ENCODE measurements around the gene SPTBN2.
A peak's percentile ranks its signal among the peaks of the same experiment; 100 is the strongest.
"Not testable (repeated sequence)": the region's sequence is repeated elsewhere in the genome, so short reads cannot be mapped to it uniquely, and the experiment has no call there.

Gene SPTBN2

DNA sequence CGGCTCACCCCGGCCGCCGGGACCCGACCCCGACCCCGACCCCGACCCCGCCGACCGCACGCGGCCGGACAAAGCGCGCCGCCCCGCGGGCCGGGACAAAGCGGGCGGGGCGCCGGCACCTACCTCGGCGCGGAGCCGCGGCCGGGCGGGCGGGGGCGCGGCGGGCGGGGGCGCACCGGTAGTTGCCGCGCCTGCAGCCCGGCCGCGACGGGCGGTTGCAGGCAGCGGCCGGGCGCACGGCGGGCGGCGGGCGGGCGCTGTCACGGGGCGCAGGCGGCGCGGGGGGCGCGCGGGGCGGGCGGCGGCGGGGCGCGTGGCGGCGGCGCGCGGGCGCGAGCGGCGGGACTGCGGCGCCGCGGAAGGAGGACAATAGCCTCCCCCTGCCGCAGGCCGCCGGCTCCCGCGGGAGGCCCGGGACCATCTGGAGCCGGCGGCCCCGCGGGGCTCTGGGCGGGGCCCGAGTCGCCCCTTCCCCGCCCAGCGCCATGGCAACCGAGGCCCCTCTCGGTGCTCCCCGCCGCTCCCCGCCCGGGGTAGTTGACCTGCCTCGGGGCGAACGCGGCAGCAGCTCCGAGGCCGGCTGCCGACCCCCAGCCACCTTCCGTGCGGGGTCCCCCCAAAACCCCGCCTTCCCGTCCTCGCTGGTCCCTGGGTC lies 851 bp downstream of the SPTBN2 start:
- TF ChIP-seq, protein P1, sequence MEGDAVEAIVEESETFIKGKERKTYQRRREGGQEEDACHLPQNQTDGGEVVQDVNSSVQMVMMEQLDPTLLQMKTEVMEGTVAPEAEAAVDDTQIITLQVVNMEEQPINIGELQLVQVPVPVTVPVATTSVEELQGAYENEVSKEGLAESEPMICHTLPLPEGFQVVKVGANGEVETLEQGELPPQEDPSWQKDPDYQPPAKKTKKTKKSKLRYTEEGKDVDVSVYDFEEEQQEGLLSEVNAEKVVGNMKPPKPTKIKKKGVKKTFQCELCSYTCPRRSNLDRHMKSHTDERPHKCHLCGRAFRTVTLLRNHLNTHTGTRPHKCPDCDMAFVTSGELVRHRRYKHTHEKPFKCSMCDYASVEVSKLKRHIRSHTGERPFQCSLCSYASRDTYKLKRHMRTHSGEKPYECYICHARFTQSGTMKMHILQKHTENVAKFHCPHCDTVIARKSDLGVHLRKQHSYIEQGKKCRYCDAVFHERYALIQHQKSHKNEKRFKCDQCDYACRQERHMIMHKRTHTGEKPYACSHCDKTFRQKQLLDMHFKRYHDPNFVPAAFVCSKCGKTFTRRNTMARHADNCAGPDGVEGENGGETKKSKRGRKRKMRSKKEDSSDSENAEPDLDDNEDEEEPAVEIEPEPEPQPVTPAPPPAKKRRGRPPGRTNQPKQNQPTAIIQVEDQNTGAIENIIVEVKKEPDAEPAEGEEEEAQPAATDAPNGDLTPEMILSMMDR (IDR thresholded peaks at IDR 0.05; ENCODE audit: low read depth, low read length, missing control alignments): no peak
- Histone ChIP-seq H3K27ac (no peak overlapping the region), H3K27me3 (replicated peaks) (peaks cover 16% of the 10 kb centered on the region), H3K4me3 (ENCODE audit: low read depth, low read length) (peak overlapping the region; percentile 51), H3K36me3 (replicated peaks) (no peaks in the 10 kb centered on the region)
- in situ Hi-C loops (cut with HindIII; ENCODE audit: low pct_ligation_motif_present, low sequenced_read_pairs): no loop called here
- DNase-seq: no peak

DNA sequence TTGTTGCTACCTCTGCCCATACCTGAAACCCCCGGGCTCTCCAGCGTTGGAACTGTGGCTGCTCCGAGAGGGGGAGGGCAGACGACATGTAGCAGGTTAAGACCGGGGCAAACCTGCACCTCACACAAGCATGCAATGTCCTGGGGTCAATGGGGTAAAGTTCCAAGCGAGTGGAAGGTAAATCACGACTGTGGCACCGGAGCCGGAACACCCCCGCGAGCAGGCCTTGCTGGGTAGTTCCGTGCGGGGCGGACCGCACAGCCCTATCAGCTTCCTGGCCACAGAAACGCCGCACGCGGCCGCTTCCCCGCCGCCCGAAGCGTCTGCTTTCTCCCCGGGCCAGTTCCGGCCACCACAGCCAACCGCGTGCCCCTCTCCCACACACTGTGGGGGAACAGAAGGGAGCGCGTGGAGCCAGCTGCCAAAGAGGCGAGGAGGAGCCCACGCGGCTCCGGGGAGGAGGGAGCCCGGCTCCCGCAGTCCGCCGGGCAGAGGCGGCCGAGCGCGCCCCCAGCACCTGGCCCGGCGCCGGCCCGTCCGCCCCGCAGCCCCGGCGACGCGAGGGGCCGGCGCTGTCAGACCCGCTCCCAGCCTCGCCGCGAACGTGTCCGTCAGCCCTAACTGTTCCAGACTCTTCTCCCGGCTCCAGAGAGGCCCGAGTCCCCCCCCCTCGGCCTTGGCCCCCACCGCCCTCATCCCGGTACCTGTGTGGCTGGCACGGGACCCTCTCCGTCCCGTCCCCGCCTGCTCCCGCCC lies 1.6 kb downstream of the SPTBN2 start:
- peak; percentile 11 for DNase-seq
- TF ChIP-seq, protein P1 (IDR thresholded peaks at IDR 0.05; ENCODE audit: low read depth, low read length, missing control alignments): no peak
- H3K27me3 ChIP-seq (replicated peaks): peaks cover 15% of the 10 kb centered on the region
- in situ Hi-C loops (cut with HindIII; ENCODE audit: low pct_ligation_motif_present, low sequenced_read_pairs): no loop called here
- H3K27ac ChIP-seq: no peak overlapping the region
- H3K36me3 ChIP-seq (replicated peaks): no peaks in the 10 kb centered on the region
- H3K4me3 ChIP-seq (ENCODE audit: low read depth, low read length): peak overlapping the region; percentile 51

DNA sequence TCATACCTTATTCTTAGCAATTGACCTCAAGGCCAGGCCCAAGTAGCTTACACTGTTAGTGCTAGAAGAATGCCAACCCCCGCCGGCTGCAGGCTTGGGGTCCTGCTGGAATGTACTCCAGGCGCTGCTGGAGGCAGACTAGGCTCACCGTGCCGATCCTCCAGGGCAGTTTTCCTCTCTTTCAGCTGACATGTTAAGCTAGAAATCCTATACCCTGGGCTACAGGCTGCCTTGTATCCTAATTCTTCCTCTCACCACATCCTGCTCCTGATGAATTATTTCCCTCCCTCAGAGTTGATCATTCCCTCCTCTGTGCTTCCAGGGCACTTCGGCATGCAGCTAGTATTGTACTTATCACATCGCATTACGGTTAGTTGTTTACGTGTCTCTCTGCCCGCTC lies 3.4 kb downstream of the SPTBN2 start:
- H3K27me3 ChIP-seq (replicated peaks): peaks cover 11% of the 10 kb centered on the region
- H3K4me3 ChIP-seq (ENCODE audit: low read depth, low read length): no peak overlapping the region
- DNase-seq: no peak
- TF ChIP-seq, protein P1 (IDR thresholded peaks at IDR 0.05; ENCODE audit: low read depth, low read length, missing control alignments): no peak
- H3K27ac ChIP-seq: no peak overlapping the region
- H3K36me3 ChIP-seq (replicated peaks): no peaks in the 10 kb centered on the region
- in situ Hi-C loops (cut with HindIII; ENCODE audit: low pct_ligation_motif_present, low sequenced_read_pairs): no loop called here

DNA sequence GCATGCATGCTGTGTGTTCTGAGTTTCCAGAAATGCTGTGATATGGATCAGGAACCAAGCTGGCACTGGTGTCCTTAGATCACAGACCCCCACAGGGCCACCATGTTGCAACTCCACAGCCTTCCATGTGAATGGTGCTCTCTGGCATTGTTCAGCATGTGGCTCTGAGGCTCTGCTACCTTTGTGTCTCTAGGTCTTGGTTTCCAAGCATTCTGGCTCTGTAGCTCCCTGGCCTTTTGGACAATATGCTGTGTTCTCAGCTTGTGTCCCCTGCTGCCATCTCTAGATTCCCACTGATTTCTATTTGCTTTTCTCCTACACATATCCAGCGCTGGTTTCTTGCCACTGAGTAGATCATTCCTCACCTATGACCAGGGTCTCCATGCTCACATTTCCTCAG lies 3.9 kb downstream of the SPTBN2 start:
- no peak for DNase-seq
- in situ Hi-C loops (cut with HindIII; ENCODE audit: low pct_ligation_motif_present, low sequenced_read_pairs): no loop called here
- TF ChIP-seq, protein P1 (IDR thresholded peaks at IDR 0.05; ENCODE audit: low read depth, low read length, missing control alignments): no peak
- no peak overlapping the region for H3K27ac ChIP-seq
- no peaks in the 10 kb centered on the region for H3K36me3 ChIP-seq (replicated peaks)
- peaks cover 11% of the 10 kb centered on the region for H3K27me3 ChIP-seq (replicated peaks)
- no peak overlapping the region for H3K4me3 ChIP-seq (ENCODE audit: low read depth, low read length)

DNA sequence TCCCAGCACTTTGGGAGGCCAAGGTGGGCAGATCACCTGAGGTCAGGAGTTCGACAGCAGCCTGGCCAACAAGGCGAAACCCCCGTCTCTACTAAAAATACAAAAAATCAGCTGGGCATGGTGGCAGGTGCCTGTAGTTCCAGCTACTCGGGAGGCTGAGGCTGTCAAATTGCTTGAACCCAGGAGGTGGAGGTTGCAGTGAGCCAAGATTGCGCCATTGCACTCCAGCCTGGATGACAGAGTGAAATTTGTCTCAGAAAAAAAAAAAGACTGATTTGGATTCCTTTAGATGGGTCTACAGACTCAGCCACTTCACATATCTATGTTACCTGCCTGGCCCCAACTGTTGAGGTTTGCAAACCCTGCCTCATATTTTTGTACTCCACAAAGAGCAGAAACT lies 4.8 kb downstream of the SPTBN2 start:
- in situ Hi-C loops (cut with HindIII; ENCODE audit: low pct_ligation_motif_present, low sequenced_read_pairs); H3K36me3 ChIP-seq (replicated peaks): not testable (repeated sequence)

DNA sequence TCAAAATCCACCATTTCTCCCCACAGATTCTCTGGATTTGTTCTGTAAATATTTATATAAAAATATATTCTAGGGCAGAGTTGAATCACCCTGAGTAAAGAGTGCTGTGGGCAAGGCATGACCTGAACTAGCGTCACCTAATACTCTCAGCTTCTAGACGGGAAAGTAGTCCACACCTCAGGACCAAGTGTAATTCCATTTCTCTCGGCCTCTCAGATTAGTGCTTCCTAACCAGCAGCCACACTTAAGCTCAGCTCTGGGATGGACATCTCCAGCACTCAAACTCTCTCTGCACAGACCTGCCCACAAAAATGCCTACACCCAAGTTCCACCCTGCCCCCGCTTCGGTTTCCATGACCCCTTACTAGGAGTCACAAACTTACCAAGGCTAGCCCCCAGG lies 5.3 kb downstream of the SPTBN2 start:
- Histone ChIP-seq H3K4me3 (ENCODE audit: low read depth, low read length) (no peak overlapping the region), H3K27ac (no peak overlapping the region), H3K36me3 (replicated peaks) (no peaks in the 10 kb centered on the region), H3K27me3 (replicated peaks) (peaks cover 11% of the 10 kb centered on the region)
- DNase-seq: no peak
- in situ Hi-C loops (cut with HindIII; ENCODE audit: low pct_ligation_motif_present, low sequenced_read_pairs): no loop called here
- TF ChIP-seq, protein P1 (IDR thresholded peaks at IDR 0.05; ENCODE audit: low read depth, low read length, missing control alignments): no peak

More for the DNA sequence above, 4.8 kb downstream of the SPTBN2 start:
- H3K27me3 ChIP-seq (replicated peaks): peaks cover 11% of the 10 kb centered on the region
- H3K4me3 ChIP-seq (ENCODE audit: low read depth, low read length); DNase-seq; H3K27ac ChIP-seq: not testable (repeated sequence)
